ENCODE results near the gene KRT84. TPM values are rescaled to one million over a fixed set of nuclear protein-coding genes. Genes with fewer than 3 reads are reported as not detected.

Gene KRT84
- total RNA-seq, 1 experiment from 2014 or later = not detected

- Histone ChIP-seq H3K27ac (ENCODE audit: low read depth, low read length) (no peak overlapping the region), H3K36me3 (ENCODE audit: control insufficient read depth in 1 of 2, insufficient read depth in 2 of 2, low read length in 2 of 2) (no peaks in the 10 kb centered on the region), H3K9me3 (ENCODE audit: control insufficient read depth in 1 of 2, insufficient read depth in 1 of 2, low read depth in 1 of 2, low read length in 2 of 2) (no peaks in the 10 kb centered on the region), H3K79me2 (ENCODE audit: insufficient read depth, low read length) (no peaks in the 10 kb centered on the region), H3K9me2 (ENCODE audit: insufficient read depth) (no peaks in the 10 kb centered on the region), H3K9ac (ENCODE audit: low read length) (no peak overlapping the region), H3K4me3 (replicated peaks in 1 of 2; ENCODE audit: low read depth in 1 of 2, low read length in 2 of 2) (no peak overlapping the region), H3K27me3 (ENCODE audit: insufficient read depth, low read length) (no peaks in the 10 kb centered on the region), H3K4me1 (ENCODE audit: control insufficient read depth in 1 of 2, insufficient read depth in 2 of 2, low read length in 2 of 2) (peaks cover 13 to 32% of the 10 kb centered on the region in 2 experiments), H4K20me1 (ENCODE audit: insufficient read depth) (no peaks in the 10 kb centered on the region), H3K4me2 (ENCODE audit: low read length) (no peak overlapping the region), H2AFZ (ENCODE audit: low read depth, low read length, poor library complexity, severe bottlenecking) (no peak overlapping the region)
- ChIA-PET POLR2A (no interaction called here), CTCF (no interaction called here), RAD21 (ENCODE audit: low non-redundant PET in 1 of 2, low total read pairs in 2 of 2, uncharacterized antibody in 2 of 2, unreplicated experiment in 2 of 2) (no interaction called here)
- no peak for ATAC-seq
- no peak for DNase-seq (ENCODE audit: low read depth, low spot score)
- intact Hi-C loops (cut with micrococcal nuclease) = no loop called here
- TF ChIP-seq SIN3A (IDR thresholded peaks at IDR 0.05; ENCODE audit: low read depth) = no peak
- no peak for TF ChIP-seq JUND (IDR thresholded peaks at IDR 0.05)
- no peak for TF ChIP-seq SRF (IDR thresholded peaks at IDR 0.05; ENCODE audit: low read depth)
- no peak for TF ChIP-seq POLR2AphosphoS5 (IDR thresholded peaks at IDR 0.05; ENCODE audit: low read depth, low read length)
- TF ChIP-seq ZBTB33 (IDR thresholded peaks at IDR 0.05; ENCODE audit: extremely low read depth, insufficient replicate concordance, low read length) = no peak
- no peak for TF ChIP-seq POLR2A (IDR thresholded peaks at IDR 0.05; ENCODE audit: borderline replicate concordance, extremely low read depth, insufficient read depth, insufficient read length)
- TF ChIP-seq TCF7L2 (IDR thresholded peaks at IDR 0.05; ENCODE audit: borderline replicate concordance, extremely low read depth, insufficient read depth, insufficient read length) = no peak
- no peak for TF ChIP-seq REST (IDR thresholded peaks at IDR 0.05; ENCODE audit: low read depth)
- TF ChIP-seq CEBPB (IDR thresholded peaks at IDR 0.05; ENCODE audit: low read depth) = no peak
- TF ChIP-seq MAX (IDR thresholded peaks at IDR 0.05) = no peak
- TF ChIP-seq YY1 (IDR thresholded peaks at IDR 0.05; ENCODE audit: extremely low read depth, insufficient replicate concordance, low read depth, low read length) = no peak
- TF ChIP-seq ATF3 (IDR thresholded peaks at IDR 0.05) = no peak
- no peak for TF ChIP-seq RAD21 (IDR thresholded peaks at IDR 0.05; ENCODE audit: low read depth)
- no peak for TF ChIP-seq EGR1 (IDR thresholded peaks at IDR 0.05; ENCODE audit: low read depth)
- no peak for TF ChIP-seq ELF1 (IDR thresholded peaks at IDR 0.05; ENCODE audit: borderline replicate concordance, low read depth)
- no peak for TF ChIP-seq FOSL1 (IDR thresholded peaks at IDR 0.05; ENCODE audit: low read depth)
- TF ChIP-seq CTCF (IDR thresholded peaks at IDR 0.05 in 2 of 3, conservative IDR thresholded peaks at IDR 0.05 in 1 of 3; ENCODE audit: borderline replicate concordance in 1 of 3, insufficient read depth in 1 of 3, low read depth in 2 of 3, low read length in 2 of 3) = no peak
- no TSS peak for BruUV-seq (replicated peaks)
Observed at GRCh38 chr12:52341066-52341580, 44.3 kb downstream of the KRT84 start.

Data from HCT116 (cell line).